GM12865 (cell line): Measurements from ENCODE around the gene PACS2.
"Not testable (repeated sequence)": the region's sequence is repeated elsewhere in the genome, so short reads cannot be mapped to it uniquely, and the experiment has no call there.

ENCODE experiments used
- DNase-seq: peaks from one replicate; pipeline ENCODE4 v3.0.0; 2010; ENCODE audit warnings: low read depth
- H3K4me3 ChIP-seq: 2 replicates; pipeline ENCODE4 v1.5.1; 2011; ENCODE audit warnings: mild to moderate bottlenecking, low read depth, low read length, control low read depth
- CTCF ChIP-seq: IDR thresholded peaks from 2 replicates; pipeline ENCODE4 v1.5.1; 2011; ENCODE audit warnings: low read length, control low read depth, low read depth, inconsistent platforms; ENCODE audit not compliant: insufficient read depth; ENCODE audit errors: missing control alignments

PACS2 gene

GRCh38 chr14:105290621-105291346, 23.8 kb upstream of the PACS2 start:
- no peak overlapping the region for H3K4me3 ChIP-seq
- no peak for DNase-seq
- TF ChIP-seq CTCF, result no peak

- TF ChIP-seq CTCF, result no peak
These were observed 21.5 kb upstream of the PACS2 start for GRCh38 chr14:105292826-105293711.

GRCh38 chr14:105294142-105294597, 20.4 kb upstream of the PACS2 start:
- TF ChIP-seq CTCF, result no peak
- H3K4me3 ChIP-seq, result no peak overlapping the region
- DNase-seq, result peak; percentile 61

More at GRCh38 chr14:105292826-105293711, 21.5 kb upstream of the PACS2 start:
- H3K4me3 ChIP-seq, result no peak overlapping the region
- no peak for DNase-seq

- DNase-seq, H3K4me3 ChIP-seq: not testable (repeated sequence)
These were observed 17.2 kb upstream of the PACS2 start for GRCh38 chr14:105297311-105297710.

- DNase-seq, result peak; percentile 54
- no peak for TF ChIP-seq CTCF
- H3K4me3 ChIP-seq, result peak overlapping the region; percentile 95
These were observed 14.7 kb upstream of the PACS2 start for GRCh38 chr14:105299654-105300541.

GRCh38 chr14:105300542-105301102, 13.9 kb upstream of the PACS2 start, which contains the start of gene BRF1:
BRF1 (minus strand) TSS chr14:105301001; CDS start chr14:105300629, 372 bp downstream.
- H3K4me3 ChIP-seq, result peak within 1 kb of the TSS; percentile 95
- no peak for TF ChIP-seq CTCF
- peak; percentile 97 for DNase-seq
